Central memory CD4-positive, alpha-beta T cell (primary cell): ENCODE results near the gene SCPEP1.

Experiments used
- DNase-seq: peaks from one replicate; pipeline ENCODE4 v3.0.0; 2022

Gene SCPEP1

GRCh38 chr17:57004944-57005579 lies 27.1 kb downstream of the SCPEP1 start:
- no peak for DNase-seq

- DNase-seq, result no peak
These were observed 28.1 kb downstream of the SCPEP1 start for GRCh38 chr17:57006040-57006439.

GRCh38 chr17:57008958-57009357 lies 31.0 kb downstream of the SCPEP1 start:
- DNase-seq, result no peak

- peak; percentile 20 for DNase-seq
These were observed 32.0 kb downstream of the SCPEP1 start for GRCh38 chr17:57009737-57010445.

GRCh38 chr17:57010487-57010886 lies 32.6 kb downstream of the SCPEP1 start:
- DNase-seq, result no peak

- DNase-seq, result no peak
These were observed 33.6 kb downstream of the SCPEP1 start for GRCh38 chr17:57011491-57012015.

GRCh38 chr17:57016071-57016763 lies 38.3 kb downstream of the SCPEP1 start:
- DNase-seq, result no peak

GRCh38 chr17:57016764-57017116 lies 38.8 kb downstream of the SCPEP1 start:
- no peak for DNase-seq

- DNase-seq, result no peak
These were observed 39.7 kb downstream of the SCPEP1 start for GRCh38 chr17:57017625-57018024.

GRCh38 chr17:57020208-57020607 lies 42.3 kb downstream of the SCPEP1 start:
- no peak for DNase-seq

- no peak for DNase-seq
These were observed 43.5 kb downstream of the SCPEP1 start for GRCh38 chr17:57021226-57021940.

GRCh38 chr17:57025876-57026275 lies 47.9 kb downstream of the SCPEP1 start:
- no peak for DNase-seq

- DNase-seq, result no peak
These were observed 49.9 kb downstream of the SCPEP1 start for GRCh38 chr17:57027852-57028251.

GRCh38 chr17:57032343-57032742 lies 54.4 kb downstream of the SCPEP1 start:
- no peak for DNase-seq

- no peak for DNase-seq
These were observed 55.4 kb downstream of the SCPEP1 start for GRCh38 chr17:57033296-57033695.

- DNase-seq, result no peak
These were observed 57.1 kb downstream of the SCPEP1 start for GRCh38 chr17:57034807-57035754.

GRCh38 chr17:57035971-57036481 lies 58.1 kb downstream of the SCPEP1 start:
- no peak for DNase-seq

GRCh38 chr17:57037411-57037810 lies 59.5 kb downstream of the SCPEP1 start:
- no peak for DNase-seq

- DNase-seq, result no peak
These were observed 60.6 kb downstream of the SCPEP1 start for GRCh38 chr17:57038486-57038885.

GRCh38 chr17:57040571-57040970 lies 62.6 kb downstream of the SCPEP1 start:
- DNase-seq, result no peak

GRCh38 chr17:57043276-57043675 lies 65.3 kb downstream of the SCPEP1 start:
- no peak for DNase-seq
